Neural cell (in vitro differentiated cells): ENCODE results near the gene ADGRG1.

Experiments used
- CTCF ChIP-seq: fragments of 450-650 bp; IDR thresholded peaks from 2 replicates; pipeline ENCODE4 v1.5.1; 2014; ENCODE audit warnings: antibody characterized with exemption, mild to moderate bottlenecking, moderate library complexity; ENCODE audit not compliant: poor library complexity, severe bottlenecking
- POLR2AphosphoS5 ChIP-seq: IDR thresholded peaks from 2 replicates; pipeline ENCODE4 v1.6.1; 2012

- TF ChIP-seq POLR2AphosphoS5: no peak
- TF ChIP-seq CTCF: no peak
Observed at GRCh38 chr16:57668263-57668571, 39.8 kb downstream of the ADGRG1 start, which contains the start of gene ADGRG3.
